A549 (cell line): ENCODE data around the gene FBXO11. TPM values are rescaled to one million over a fixed set of nuclear protein-coding genes. Genes with fewer than 3 reads are reported as not detected.
A peak's percentile ranks its signal among the peaks of the same experiment; 100 is the strongest.

Experiments used
- ATAC-seq, 2 experiments: fragments of 200-7000 bp in 1 of 2; fragments of >200 bp in 1 of 2; cut with Nextera tagmentation in 1 of 2; cut with Tn5 transposase in 1 of 2; 3 replicates each; pipeline versions ENCODE4 v1.8.0 to v1.9.1; 2018 to 2020; ENCODE audit warnings: mild to moderate bottlenecking in 1 of 2, moderate library complexity in 1 of 2
- CTCF ChIA-PET: fragments of 300-600 bp; sonication (Branson Sonifier 250); formaldehyde crosslinking; extraction: SDS; loops from one replicate; lab custom pipeline; 2021; ENCODE audit warnings: antibody characterized with exemption, inconsistent platforms; lab: Yijun Ruan, JAX
- POLR2A ChIA-PET: fragments of 350-600 bp; formaldehyde crosslinking; extraction: SDS; loops from one replicate; lab custom pipeline; 2021; ENCODE audit warnings: antibody characterized with exemption, inconsistent platforms; lab: Yijun Ruan, JAX
- DNase-seq, 2 experiments: peaks; one replicate each; pipeline versions ENCODE4 v3.0.0 to v3.0.0-alpha.2; 2011 to 2016; ENCODE audit warnings: low read depth in 1 of 2, low spot score in 1 of 2
- FAIRE-seq: peaks from 2 replicates; lab custom pipeline; 2011; peaks lifted over from hg19 to GRCh38; lab: Jason Lieb, UNC
- H3K27ac ChIP-seq, 2 experiments: fragments of >200 bp; sonication (Bioruptor Twin); formaldehyde crosslinking; 3 replicates each; pipeline ENCODE4 v1.5.1; 2016 to 2017
- H3K4me1 ChIP-seq: fragments of >200 bp; sonication (Bioruptor Twin); formaldehyde crosslinking; 3 replicates; pipeline ENCODE4 v1.6.1; 2016
- H3K4me2 ChIP-seq: fragments of >200 bp; sonication (Bioruptor Twin); formaldehyde crosslinking; 3 replicates; pipeline ENCODE4 v1.6.1; 2016
- H3K4me3 ChIP-seq: fragments of >200 bp; sonication (Bioruptor Twin); formaldehyde crosslinking; 3 replicates; pipeline ENCODE4 v1.5.1; 2016
- H3K9me3 ChIP-seq: fragments of >200 bp; sonication (Bioruptor Twin); formaldehyde crosslinking; 3 replicates; pipeline ENCODE4 v1.6.1; 2016
- CTCF ChIP-seq: fragments of >200 bp; sonication (Bioruptor Twin); formaldehyde crosslinking; IDR thresholded peaks from 3 replicates; pipeline ENCODE4 v1.5.1; 2016
- EHMT2 ChIP-seq: fragments of 200-600 bp; sonication (generic); IDR thresholded peaks from 2 replicates; pipeline ENCODE4 v1.6.1; 2016; ENCODE audit warnings: antibody characterized with exemption, low read depth, mild to moderate bottlenecking, moderate library complexity
- FOSL2 ChIP-seq, 2 experiments: fragments of 450-650 bp in 1 of 2; fragments of >200 bp in 1 of 2; sonication (Bioruptor Twin) in 1 of 2; formaldehyde crosslinking; IDR thresholded peaks; 2 replicates each; pipeline versions ENCODE4 v1.5.0 to v1.6.1; 2016 to 2020; ENCODE audit warnings: mild to moderate bottlenecking in 1 of 2, moderate library complexity in 1 of 2
- FOXS1 ChIP-seq: fragments of 250-450 bp; sonication (Bioruptor Pico); IDR thresholded peaks from 2 replicates; pipeline ENCODE4 v1.5.0; 2020; ENCODE audit warnings: mild to moderate bottlenecking, moderate library complexity
- GATA3 ChIP-seq: IDR thresholded peaks from 2 replicates; pipeline ENCODE4 v1.6.1; 2012; ENCODE audit warnings: borderline replicate concordance
- HEYL ChIP-seq: fragments of 250-450 bp; sonication (Bioruptor Pico); IDR thresholded peaks from 2 replicates; pipeline ENCODE4 v1.8.0; 2021; ENCODE audit warnings: mild to moderate bottlenecking, moderate library complexity
- HOXB5 ChIP-seq: fragments of 250-450 bp; sonication (Bioruptor Pico); IDR thresholded peaks from 2 replicates; pipeline ENCODE4 v1.5.0; 2020; ENCODE audit warnings: mild to moderate bottlenecking, moderate library complexity
- MAFK ChIP-seq: fragments of 450-650 bp; IDR thresholded peaks from 2 replicates; pipeline ENCODE4 v1.6.1; 2014; ENCODE audit not compliant: partially characterized antibody
- MAX ChIP-seq: IDR thresholded peaks from 2 replicates; pipeline ENCODE4 v1.6.1; 2012
- MAZ ChIP-seq: fragments of 150-350 bp; IDR thresholded peaks from 2 replicates; pipeline ENCODE4 v1.6.1; 2014; ENCODE audit warnings: antibody characterized with exemption, low read depth, low read length, borderline replicate concordance
- TFCP2L1 ChIP-seq: fragments of 250-450 bp; sonication (Bioruptor Pico); IDR thresholded peaks from 2 replicates; pipeline ENCODE4 v1.5.0; 2021; ENCODE audit warnings: mild to moderate bottlenecking
- TP53 ChIP-seq: fragments of 250-450 bp; sonication (Bioruptor Pico); IDR thresholded peaks from 2 replicates; pipeline ENCODE4 v1.5.0; 2021; ENCODE audit warnings: mild to moderate bottlenecking, moderate library complexity
- WGBS: methylation state at CpG from one replicate; pipeline ENCODE4 v1.1.6; 2017; ENCODE audit errors: missing lambda C conversion rate; 5-methylcytosine and 5-hydroxymethylcytosine counted together
- polyA plus RNA-seq, 4 experiments: library from polyadenylated mRNA; depleted of rRNA in 3 of 4; stranded (reverse); fragments of >200 nt; fragmentation: RNase III in 1 of 4; extraction: RNeasy Plus Mini Kit Qiagen cat#74134 plus additional on column Dnase treatment in 1 of 4; gene quantifications; 2 replicates in 3 of 4; 3 replicates in 1 of 4; pipeline ENCODE4 v1.2.3, GENCODE V29; 2011 to 2017
- TF ChIP-seq, protein P1 (sequence below): IDR thresholded peaks from 2 replicates; pipeline ENCODE4 v1.6.1; 2012; ENCODE audit warnings: low read depth, borderline replicate concordance
- TF ChIP-seq, protein P2 (sequence below): fragments of 150-350 bp; IDR thresholded peaks from 2 replicates; pipeline ENCODE4 v1.6.1; 2014; ENCODE audit warnings: low read depth, mild to moderate bottlenecking, low read length
- TF ChIP-seq, protein P3 (sequence below): IDR thresholded peaks from 2 replicates; pipeline ENCODE4 v1.6.1; 2012
- TF ChIP-seq, protein P4 (sequence below): fragments of 450-650 bp; IDR thresholded peaks from 2 replicates; pipeline ENCODE4 v1.6.1; 2014; ENCODE audit warnings: antibody characterized with exemption

FBXO11 gene
- polyA plus RNA-seq, 2 of the 4 experiments (the other 2 are of a cell fraction): 51.1 to 61.4 TPM

GRCh38 chr2:47798631-47799030 is 107.7 kb downstream of the FBXO11 start:
- CTCF ChIA-PET: interaction anchor here (0.6 kb wide), 1 partner anchor 31 kb away, joined by 4 read pairs; no protein-coding TSS in a partner anchor

DNA sequence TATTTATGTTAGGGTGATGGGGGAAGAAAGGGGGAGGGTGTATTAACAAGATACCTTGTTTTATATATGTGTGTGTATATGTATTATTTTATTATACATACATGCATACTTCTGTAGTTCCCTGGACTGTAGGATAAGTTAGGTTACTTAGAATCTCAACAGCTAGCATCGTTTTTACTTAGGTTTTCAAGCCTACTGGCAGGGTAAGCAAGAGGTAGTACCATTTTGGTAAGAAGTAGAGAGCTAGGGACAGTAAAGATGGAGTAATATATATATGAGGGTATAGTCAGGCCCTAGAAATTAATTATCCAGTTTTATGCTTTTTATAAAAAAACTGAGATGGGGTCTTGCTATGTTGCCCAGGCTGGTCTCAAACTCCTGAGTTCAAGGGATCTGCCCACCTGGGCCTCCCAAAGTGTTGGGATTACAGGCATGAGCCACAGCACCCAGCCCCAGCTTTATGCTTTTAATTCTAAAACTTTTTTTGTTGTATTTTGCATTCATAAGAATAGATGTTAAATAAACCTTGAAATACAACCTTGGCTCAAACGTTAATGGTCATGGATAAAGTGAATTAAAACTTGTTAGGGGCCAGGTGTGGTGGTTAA is 110.1 kb downstream of the FBXO11 start:
- Histone ChIP-seq H3K9me3 (no peaks in the 10 kb centered on the region), H3K27ac (no peak overlapping the region), H3K4me2 (no peak overlapping the region), H3K4me1 (no peaks in the 10 kb centered on the region), H3K4me3 (no peak overlapping the region)
- ChIA-PET CTCF (interaction anchor here (0.9 to 1.5 kb wide), 4 partner anchors 9 to 269 kb away, joined by 3 to 5 read pairs (median 4); no protein-coding TSS in a partner anchor), POLR2A (no interaction called here)
- DNase-seq (no peak), ATAC-seq (no peak), FAIRE-seq (no peak)
- TF ChIP-seq, protein P1, sequence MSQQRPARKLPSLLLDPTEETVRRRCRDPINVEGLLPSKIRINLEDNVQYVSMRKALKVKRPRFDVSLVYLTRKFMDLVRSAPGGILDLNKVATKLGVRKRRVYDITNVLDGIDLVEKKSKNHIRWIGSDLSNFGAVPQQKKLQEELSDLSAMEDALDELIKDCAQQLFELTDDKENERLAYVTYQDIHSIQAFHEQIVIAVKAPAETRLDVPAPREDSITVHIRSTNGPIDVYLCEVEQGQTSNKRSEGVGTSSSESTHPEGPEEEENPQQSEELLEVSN: no peak
- 0 out of 2 replicates have a peak, but pooled peaks have one; percentile 58 for TF ChIP-seq TFCP2L1 (CRISPR knock-in tag)
- WGBS: 95% methylated on average over 2 of the region's 2 CpGs

More at GRCh38 chr2:47798631-47799030, 107.7 kb downstream of the FBXO11 start:
- H3K4me2 ChIP-seq: no peak overlapping the region
- no peak overlapping the region for H3K27ac ChIP-seq
- POLR2A ChIA-PET: no interaction called here
- DNase-seq (no peak), ATAC-seq (no peak)
- no peaks in the 10 kb centered on the region for H3K4me1 ChIP-seq
- WGBS: 95% methylated on average over 6 of the region's 6 CpGs
- peaks cover 9% of the 10 kb centered on the region for H3K9me3 ChIP-seq
- H3K4me3 ChIP-seq: no peak overlapping the region
- TF ChIP-seq TP53 (CRISPR knock-in tag): no peak
- TF ChIP-seq FOXS1 (CRISPR knock-in tag): no peak
- no peak for TF ChIP-seq MAZ
- TF ChIP-seq, protein P2, sequence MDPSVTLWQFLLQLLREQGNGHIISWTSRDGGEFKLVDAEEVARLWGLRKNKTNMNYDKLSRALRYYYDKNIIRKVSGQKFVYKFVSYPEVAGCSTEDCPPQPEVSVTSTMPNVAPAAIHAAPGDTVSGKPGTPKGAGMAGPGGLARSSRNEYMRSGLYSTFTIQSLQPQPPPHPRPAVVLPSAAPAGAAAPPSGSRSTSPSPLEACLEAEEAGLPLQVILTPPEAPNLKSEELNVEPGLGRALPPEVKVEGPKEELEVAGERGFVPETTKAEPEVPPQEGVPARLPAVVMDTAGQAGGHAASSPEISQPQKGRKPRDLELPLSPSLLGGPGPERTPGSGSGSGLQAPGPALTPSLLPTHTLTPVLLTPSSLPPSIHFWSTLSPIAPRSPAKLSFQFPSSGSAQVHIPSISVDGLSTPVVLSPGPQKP: no peak
- no peak for TF ChIP-seq CTCF
- TF ChIP-seq HOXB5 (CRISPR knock-in tag): no peak
- no peak for TF ChIP-seq MAFK
- TF ChIP-seq GATA3: no peak
- no peak for TF ChIP-seq HEYL (CRISPR knock-in tag)
- TF ChIP-seq MAX: no peak
- no peak for TF ChIP-seq FOSL2 (IDR thresholded peaks at IDR 0.05)
- TF ChIP-seq FOSL2 (CRISPR knock-in tag; IDR thresholded peaks at IDR 0.05): no peak
- TF ChIP-seq, protein P3, sequence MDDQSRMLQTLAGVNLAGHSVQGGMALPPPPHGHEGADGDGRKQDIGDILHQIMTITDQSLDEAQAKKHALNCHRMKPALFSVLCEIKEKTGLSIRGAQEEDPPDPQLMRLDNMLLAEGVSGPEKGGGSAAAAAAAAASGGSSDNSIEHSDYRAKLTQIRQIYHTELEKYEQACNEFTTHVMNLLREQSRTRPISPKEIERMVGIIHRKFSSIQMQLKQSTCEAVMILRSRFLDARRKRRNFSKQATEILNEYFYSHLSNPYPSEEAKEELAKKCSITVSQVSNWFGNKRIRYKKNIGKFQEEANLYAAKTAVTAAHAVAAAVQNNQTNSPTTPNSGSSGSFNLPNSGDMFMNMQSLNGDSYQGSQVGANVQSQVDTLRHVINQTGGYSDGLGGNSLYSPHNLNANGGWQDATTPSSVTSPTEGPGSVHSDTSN: no peak
- no peak for TF ChIP-seq EHMT2
- TF ChIP-seq, protein P4, sequence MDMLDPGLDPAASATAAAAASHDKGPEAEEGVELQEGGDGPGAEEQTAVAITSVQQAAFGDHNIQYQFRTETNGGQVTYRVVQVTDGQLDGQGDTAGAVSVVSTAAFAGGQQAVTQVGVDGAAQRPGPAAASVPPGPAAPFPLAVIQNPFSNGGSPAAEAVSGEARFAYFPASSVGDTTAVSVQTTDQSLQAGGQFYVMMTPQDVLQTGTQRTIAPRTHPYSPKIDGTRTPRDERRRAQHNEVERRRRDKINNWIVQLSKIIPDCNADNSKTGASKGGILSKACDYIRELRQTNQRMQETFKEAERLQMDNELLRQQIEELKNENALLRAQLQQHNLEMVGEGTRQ: no peak
- TF ChIP-seq, all 56 proteins: peak for 0
- no peak for FAIRE-seq
